Ishikawa (cell line): ENCODE results near the gene BMP7.

Experiments used
- CEBPB ChIP-seq: IDR thresholded peaks from 2 replicates; pipeline ENCODE4 v1.6.1; 2012
- CREB1 ChIP-seq: IDR thresholded peaks from 2 replicates; pipeline ENCODE4 v1.6.1; 2012; ENCODE audit warnings: low read depth
- EGR1 ChIP-seq: IDR thresholded peaks from 2 replicates; pipeline ENCODE4 v1.6.1; 2012
- EP300 ChIP-seq: IDR thresholded peaks from 2 replicates; pipeline ENCODE4 v1.6.1; 2012; ENCODE audit warnings: borderline replicate concordance
- FOXM1 ChIP-seq: IDR thresholded peaks from 2 replicates; pipeline ENCODE4 v1.6.1; 2012; ENCODE audit warnings: low read depth, borderline replicate concordance
- RAD21 ChIP-seq: IDR thresholded peaks from 2 replicates; pipeline ENCODE4 v1.6.1; 2012; ENCODE audit warnings: low read depth
- TEAD4 ChIP-seq: IDR thresholded peaks from 2 replicates; pipeline ENCODE4 v1.6.1; 2012
- YY1 ChIP-seq: IDR thresholded peaks from 2 replicates; pipeline ENCODE4 v1.6.1; 2012; ENCODE audit warnings: low read depth
- TF ChIP-seq, protein P1 (sequence below): IDR thresholded peaks from 2 replicates; pipeline ENCODE4 v1.6.1; 2012
- TF ChIP-seq, protein P2 (sequence below): IDR thresholded peaks from 2 replicates; pipeline ENCODE4 v1.6.1; 2012; ENCODE audit warnings: low read depth, mild to moderate bottlenecking

DNA sequence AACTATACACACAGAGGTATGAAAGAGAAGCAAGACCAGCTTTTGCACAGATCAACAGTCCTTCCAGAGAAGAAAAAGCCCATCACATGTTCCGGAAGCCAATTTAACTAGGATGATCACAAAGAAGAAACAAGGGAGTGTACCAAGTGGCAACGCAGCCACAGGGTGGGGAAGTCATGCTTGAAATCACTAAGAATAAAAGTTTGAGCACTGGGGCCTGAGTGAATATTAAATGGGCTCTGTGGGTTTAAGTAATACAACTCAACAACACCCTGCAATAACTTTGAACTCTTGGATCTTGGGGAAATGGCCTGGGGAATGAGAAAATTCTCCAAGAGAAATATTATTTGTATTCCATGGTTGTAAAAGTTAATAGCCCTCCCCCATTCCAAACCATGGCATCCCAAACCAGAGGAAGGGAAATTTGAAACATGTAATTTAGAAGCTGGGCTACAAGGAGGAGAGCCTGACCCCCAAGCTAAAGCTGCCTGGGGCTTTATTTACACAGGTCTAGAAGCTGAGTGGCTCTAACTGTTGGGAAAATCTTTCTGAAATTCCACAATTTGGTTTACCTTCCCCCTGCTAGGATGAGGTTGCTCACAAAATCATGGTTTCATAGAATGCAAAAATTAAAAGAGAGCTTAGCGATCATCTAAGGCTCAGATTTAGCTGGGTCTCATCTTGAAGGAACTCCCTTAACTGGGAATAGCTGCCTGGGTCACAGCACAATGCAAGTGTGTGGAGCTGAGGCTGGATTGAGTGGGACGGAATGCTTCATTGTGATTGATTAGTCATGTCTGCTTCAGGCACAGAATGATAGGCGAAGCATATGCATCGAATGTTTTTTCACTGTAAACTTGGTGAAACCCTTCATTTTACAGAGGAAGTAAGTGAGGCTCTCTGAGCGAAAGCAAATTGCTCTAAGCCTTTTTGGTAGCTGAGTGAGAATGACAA is 143.6 kb downstream of the BMP7 start:
- no peak for TF ChIP-seq RAD21
- TF ChIP-seq EGR1 = no peak
- TF ChIP-seq, protein P1, sequence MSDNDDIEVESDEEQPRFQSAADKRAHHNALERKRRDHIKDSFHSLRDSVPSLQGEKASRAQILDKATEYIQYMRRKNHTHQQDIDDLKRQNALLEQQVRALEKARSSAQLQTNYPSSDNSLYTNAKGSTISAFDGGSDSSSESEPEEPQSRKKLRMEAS = no peak
- no peak for TF ChIP-seq EP300
- no peak for TF ChIP-seq CEBPB
- no peak for TF ChIP-seq CREB1
- TF ChIP-seq YY1 = no peak
- no peak for TF ChIP-seq FOXM1
- TF ChIP-seq, protein P2, sequence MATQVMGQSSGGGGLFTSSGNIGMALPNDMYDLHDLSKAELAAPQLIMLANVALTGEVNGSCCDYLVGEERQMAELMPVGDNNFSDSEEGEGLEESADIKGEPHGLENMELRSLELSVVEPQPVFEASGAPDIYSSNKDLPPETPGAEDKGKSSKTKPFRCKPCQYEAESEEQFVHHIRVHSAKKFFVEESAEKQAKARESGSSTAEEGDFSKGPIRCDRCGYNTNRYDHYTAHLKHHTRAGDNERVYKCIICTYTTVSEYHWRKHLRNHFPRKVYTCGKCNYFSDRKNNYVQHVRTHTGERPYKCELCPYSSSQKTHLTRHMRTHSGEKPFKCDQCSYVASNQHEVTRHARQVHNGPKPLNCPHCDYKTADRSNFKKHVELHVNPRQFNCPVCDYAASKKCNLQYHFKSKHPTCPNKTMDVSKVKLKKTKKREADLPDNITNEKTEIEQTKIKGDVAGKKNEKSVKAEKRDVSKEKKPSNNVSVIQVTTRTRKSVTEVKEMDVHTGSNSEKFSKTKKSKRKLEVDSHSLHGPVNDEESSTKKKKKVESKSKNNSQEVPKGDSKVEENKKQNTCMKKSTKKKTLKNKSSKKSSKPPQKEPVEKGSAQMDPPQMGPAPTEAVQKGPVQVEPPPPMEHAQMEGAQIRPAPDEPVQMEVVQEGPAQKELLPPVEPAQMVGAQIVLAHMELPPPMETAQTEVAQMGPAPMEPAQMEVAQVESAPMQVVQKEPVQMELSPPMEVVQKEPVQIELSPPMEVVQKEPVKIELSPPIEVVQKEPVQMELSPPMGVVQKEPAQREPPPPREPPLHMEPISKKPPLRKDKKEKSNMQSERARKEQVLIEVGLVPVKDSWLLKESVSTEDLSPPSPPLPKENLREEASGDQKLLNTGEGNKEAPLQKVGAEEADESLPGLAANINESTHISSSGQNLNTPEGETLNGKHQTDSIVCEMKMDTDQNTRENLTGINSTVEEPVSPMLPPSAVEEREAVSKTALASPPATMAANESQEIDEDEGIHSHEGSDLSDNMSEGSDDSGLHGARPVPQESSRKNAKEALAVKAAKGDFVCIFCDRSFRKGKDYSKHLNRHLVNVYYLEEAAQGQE = no peak
- no peak for TF ChIP-seq TEAD4
